ENCODE measurements around the gene NACC1. TPM values are rescaled to one million over a fixed set of nuclear protein-coding genes. Genes with fewer than 3 reads are reported as not detected.

NACC1 gene
- polyA plus RNA-seq, 2 of the 4 experiments (the other 2 are of a cell fraction): 26.1 to 37.9 TPM

GRCh38 chr19:13083627-13084026 is 34.4 kb upstream of the NACC1 start:
- Histone ChIP-seq H3K4me1 (peaks cover 17% of the 10 kb centered on the region), H3K4me2 (no peak overlapping the region), H3K4me3 (no peak overlapping the region), H3K9me3 (no peaks in the 10 kb centered on the region), H3K27ac (no peak overlapping the region)
- POLR2A ChIA-PET: no interaction called here
- no peak for TF ChIP-seq CBX8 (IDR thresholded peaks at IDR 0.05)
- no peak for TF ChIP-seq ZFP36 (IDR thresholded peaks at IDR 0.05; ENCODE audit: borderline replicate concordance, partially characterized antibody)
- TF ChIP-seq NPAS2 (CRISPR knock-in tag; IDR thresholded peaks at IDR 0.05; ENCODE audit: borderline replicate concordance): no peak
- TF ChIP-seq TP53 (CRISPR knock-in tag; IDR thresholded peaks at IDR 0.05): no peak
- no peak for TF ChIP-seq NFE2L2 (conservative IDR thresholded peaks at IDR 0.05; ENCODE audit: low read length)
- no peak for TF ChIP-seq ATOH8 (CRISPR knock-in tag; IDR thresholded peaks at IDR 0.05; ENCODE audit: low read depth)
- TF ChIP-seq JUN (IDR thresholded peaks at IDR 0.05): no peak
- TF ChIP-seq NR3C1 (IDR thresholded peaks at IDR 0.05): no peak
- TF ChIP-seq RAD21 (conservative IDR thresholded peaks at IDR 0.05 in 1 of 2, IDR thresholded peaks at IDR 0.05 in 1 of 2): no peak
- no peak for TF ChIP-seq ELK1 (IDR thresholded peaks at IDR 0.05; ENCODE audit: low read depth, low read length)
- no peak for TF ChIP-seq RARB (CRISPR knock-in tag; IDR thresholded peaks at IDR 0.05)
- TF ChIP-seq ZC3H11A (IDR thresholded peaks at IDR 0.05): no peak
- TF ChIP-seq CHD4 (IDR thresholded peaks at IDR 0.05; ENCODE audit: borderline replicate concordance): no peak
- TF ChIP-seq CTCF (IDR thresholded peaks at IDR 0.05): no peak
- no peak for TF ChIP-seq ESRRA (IDR thresholded peaks at IDR 0.05; ENCODE audit: borderline replicate concordance, low read length)
- FAIRE-seq: no peak
- WGBS (ENCODE audit: missing lambda C conversion rate): 94% methylated on average over 5 of the region's 9 CpGs
- ATAC-seq: no peak
- no peak for DNase-seq (ENCODE audit: low read depth in 1 of 2, low spot score in 1 of 2)
- CTCF ChIA-PET: interaction anchor here (1.1 to 6.9 kb wide), 8 partner anchors 11 to 118 kb away, joined by 3 to 55 read pairs (median 12); no protein-coding TSS in a partner anchor

GRCh38 chr19:13085666-13086065 is 32.4 kb upstream of the NACC1 start:
- POLR2A ChIA-PET: no interaction called here
- WGBS (ENCODE audit: missing lambda C conversion rate): 31% methylated on average over 7 of the region's 7 CpGs
- peaks cover under 1% of the 10 kb centered on the region; the same call in 2 of the 3 replicates for H3K4me1 ChIP-seq
- no peak overlapping the region for H3K4me3 ChIP-seq
- no peaks in the 10 kb centered on the region for H3K9me3 ChIP-seq
- no peak overlapping the region for H3K4me2 ChIP-seq
- no peak for DNase-seq (ENCODE audit: low read depth in 1 of 2, low spot score in 1 of 2)
- H3K27ac ChIP-seq: no peak overlapping the region
- ATAC-seq: no peak
- no peak for FAIRE-seq
- CTCF ChIA-PET: interaction anchor here (0.8 to 5.1 kb wide), 6 partner anchors 9 to 120 kb away, joined by 3 to 55 read pairs (median 17); no protein-coding TSS in a partner anchor
- TF ChIP-seq HOXB5 (CRISPR knock-in tag; IDR thresholded peaks at IDR 0.05) (no peak), ZFP36 (IDR thresholded peaks at IDR 0.05; ENCODE audit: borderline replicate concordance, partially characterized antibody) (no peak), MAFK (IDR thresholded peaks at IDR 0.05; ENCODE audit: partially characterized antibody) (no peak), PHF8 (IDR thresholded peaks at IDR 0.05; ENCODE audit: borderline replicate concordance, low read depth) (no peak), CTCF (IDR thresholded peaks at IDR 0.05) (no peak), EHMT2 (IDR thresholded peaks at IDR 0.05; ENCODE audit: low read depth) (no peak), TFCP2L1 (CRISPR knock-in tag; IDR thresholded peaks at IDR 0.05) (no peak), ATOH8 (CRISPR knock-in tag; IDR thresholded peaks at IDR 0.05; ENCODE audit: low read depth) (no peak), FOSL2 (IDR thresholded peaks at IDR 0.05) (no peak), FOSL2 (CRISPR knock-in tag; IDR thresholded peaks at IDR 0.05) (no peak), NR3C1 (IDR thresholded peaks at IDR 0.05) (no peak), SMC3 (IDR thresholded peaks at IDR 0.05) (no peak), KDM1A (IDR thresholded peaks at IDR 0.05; ENCODE audit: low read depth) (no peak), KDM5A (IDR thresholded peaks at IDR 0.05) (no peak)
